ENCODE results near the gene RTN4R. TPM values are rescaled to one million over a fixed set of nuclear protein-coding genes. Genes with fewer than 3 reads are reported as not detected.

Gene RTN4R
- polyA plus RNA-seq, 1 of the 3 experiments (the other 2 are of a cell fraction), result 0.23 TPM

GRCh38 chr22:20291249-20291586 is 23.1 kb upstream of the RTN4R start:
- ChIA-PET POLR2A (no interaction called here), CTCF (interaction anchor here (1.2 to 6.7 kb wide), 3 partner anchors 26 to 137 kb away, joined by 4 to 42 read pairs (median 6); no protein-coding TSS in a partner anchor)
- Histone ChIP-seq H3K9me3 (no peaks in the 10 kb centered on the region), H3K9ac (no peak overlapping the region), H3K79me2 (ENCODE audit: insufficient read depth) (no peaks in the 10 kb centered on the region), H3K4me2 (no peak overlapping the region), H3K4me1 (ENCODE audit: control insufficient read depth in 1 of 2, insufficient read depth in 2 of 2, low read depth in 1 of 2, low read length in 1 of 2) (peaks cover 0 to 9% of the 10 kb centered on the region in 2 experiments; a peak in 1 of 4 replicates), H3K27ac (ENCODE audit: low read depth in 2 of 2, low read length in 1 of 2) (no peak overlapping the region), H3K36me3 (replicated peaks in 1 of 2; ENCODE audit: control insufficient read depth in 1 of 2, insufficient read depth in 2 of 2, low read length in 1 of 2) (no peaks in the 10 kb centered on the region), H3K27me3 (ENCODE audit: insufficient read depth) (peaks cover 4% of the 10 kb centered on the region; the same call in 1 of the 2 replicates), H3K9me2 (no peaks in the 10 kb centered on the region), H4K20me1 (ENCODE audit: insufficient read depth) (no peaks in the 10 kb centered on the region), H3K4me3 (ENCODE audit: low read depth in 2 of 2, low read length in 1 of 2) (no peak overlapping the region), H2AFZ (ENCODE audit: low read depth) (no peak overlapping the region), H3F3A (replicated peaks; ENCODE audit: insufficient read depth) (no peaks in the 10 kb centered on the region)
- 41% methylated on average over 2 of the region's 5 CpGs for WGBS (ENCODE audit: low lambda C conversion rate)
- TF ChIP-seq NRF1 (IDR thresholded peaks at IDR 0.05; ENCODE audit: low read depth, low read length) (no peak), FOXJ3 (CRISPR knock-in tag; IDR thresholded peaks at IDR 0.05) (no peak), ZBTB33 (IDR thresholded peaks at IDR 0.05; ENCODE audit: borderline replicate concordance, low read depth) (no peak), YY1 (IDR thresholded peaks at IDR 0.05; ENCODE audit: low read depth) (no peak)
- TF ChIP-seq, protein P1, sequence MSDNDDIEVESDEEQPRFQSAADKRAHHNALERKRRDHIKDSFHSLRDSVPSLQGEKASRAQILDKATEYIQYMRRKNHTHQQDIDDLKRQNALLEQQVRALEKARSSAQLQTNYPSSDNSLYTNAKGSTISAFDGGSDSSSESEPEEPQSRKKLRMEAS (IDR thresholded peaks at IDR 0.05; ENCODE audit: low read depth), result no peak
- no peak for DNase-seq

DNA sequence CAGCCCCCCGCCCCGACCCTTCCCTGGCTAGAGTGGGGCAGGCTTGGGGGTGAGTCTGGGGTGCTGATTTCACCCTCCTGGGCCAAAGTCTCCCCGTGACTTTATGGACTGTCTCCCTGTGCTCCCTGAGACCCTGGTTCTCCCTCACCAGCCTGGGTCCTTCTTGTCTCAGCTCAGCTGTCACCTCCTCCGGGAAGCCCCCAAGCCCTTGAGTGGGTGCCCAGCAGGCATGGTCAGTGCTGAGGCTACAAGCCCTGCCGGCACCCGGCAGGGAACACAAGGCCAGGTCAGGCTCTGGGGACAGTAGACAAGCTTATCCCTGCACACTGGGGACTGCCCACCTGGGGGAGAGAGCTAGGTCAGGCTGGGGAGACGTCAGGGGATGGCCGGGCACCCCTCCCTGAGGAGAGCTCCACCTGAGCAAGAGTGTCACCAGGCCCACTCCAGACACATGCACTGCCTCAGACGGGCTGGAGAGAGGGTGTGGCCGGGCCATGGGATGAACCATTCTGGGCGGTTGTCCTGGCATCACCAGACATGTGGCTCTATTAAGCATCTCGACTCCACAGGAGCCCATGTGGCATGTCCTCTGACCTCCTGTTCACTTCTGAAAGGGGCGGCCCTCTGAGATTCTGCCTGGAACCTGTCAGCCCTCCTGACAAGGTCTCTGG is 22.6 kb upstream of the RTN4R start:
- Histone ChIP-seq H3K27me3 (ENCODE audit: insufficient read depth) (peaks cover 4% of the 10 kb centered on the region; the same call in 1 of the 2 replicates), H3K9me2 (no peaks in the 10 kb centered on the region), H3K27ac (ENCODE audit: low read depth in 2 of 2, low read length in 1 of 2) (no peak overlapping the region), H3K4me1 (ENCODE audit: control insufficient read depth in 1 of 2, insufficient read depth in 2 of 2, low read depth in 1 of 2, low read length in 1 of 2) (peaks cover 0 to 9% of the 10 kb centered on the region in 2 experiments; a peak in 1 of 4 replicates), H3K9ac (no peak overlapping the region), H4K20me1 (ENCODE audit: insufficient read depth) (no peaks in the 10 kb centered on the region), H2AFZ (ENCODE audit: low read depth) (no peak overlapping the region), H3F3A (replicated peaks; ENCODE audit: insufficient read depth) (no peaks in the 10 kb centered on the region), H3K4me2 (no peak overlapping the region), H3K36me3 (replicated peaks in 1 of 2; ENCODE audit: control insufficient read depth in 1 of 2, insufficient read depth in 2 of 2, low read length in 1 of 2) (no peaks in the 10 kb centered on the region), H3K9me3 (no peaks in the 10 kb centered on the region), H3K4me3 (ENCODE audit: low read depth in 2 of 2, low read length in 1 of 2) (no peak overlapping the region), H3K79me2 (ENCODE audit: insufficient read depth) (no peaks in the 10 kb centered on the region)
- ChIA-PET CTCF (interaction anchor here (1.2 to 6.7 kb wide), 3 partner anchors 26 to 136 kb away, joined by 4 to 42 read pairs (median 6); no protein-coding TSS in a partner anchor), POLR2A (no interaction called here)
- DNase-seq, result no peak
- 43% methylated on average over 10 of the region's 13 CpGs for WGBS (ENCODE audit: low lambda C conversion rate)
- TF ChIP-seq ELF1 (IDR thresholded peaks at IDR 0.05), result no peak
- TF ChIP-seq POLR2AphosphoS5 (IDR thresholded peaks at IDR 0.05; ENCODE audit: low read depth, low read length), result no peak
- TF ChIP-seq MEF2A (IDR thresholded peaks at IDR 0.05; ENCODE audit: borderline replicate concordance, low read depth), result no peak
- no peak for TF ChIP-seq TCF12 (IDR thresholded peaks at IDR 0.05)
- TF ChIP-seq RCOR1 (IDR thresholded peaks at IDR 0.05; ENCODE audit: low read length), result no peak
- TF ChIP-seq GABPA (IDR thresholded peaks at IDR 0.05; ENCODE audit: low read depth), result no peak
- no peak for TF ChIP-seq ZBTB33 (IDR thresholded peaks at IDR 0.05; ENCODE audit: borderline replicate concordance, low read depth)
- TF ChIP-seq SMC3 (IDR thresholded peaks at IDR 0.05; ENCODE audit: low read depth, low read length), result no peak
- TF ChIP-seq, protein P1 (IDR thresholded peaks at IDR 0.05; ENCODE audit: low read depth), result no peak
- no peak for TF ChIP-seq TAF1 (IDR thresholded peaks at IDR 0.05; ENCODE audit: borderline replicate concordance, low read depth, low read length)
- TF ChIP-seq USF2 (IDR thresholded peaks at IDR 0.05; ENCODE audit: borderline replicate concordance, low read depth, low read length), result no peak
- no peak for TF ChIP-seq MXI1 (IDR thresholded peaks at IDR 0.05; ENCODE audit: low read depth, low read length)
- no peak for TF ChIP-seq FOXM1 (IDR thresholded peaks at IDR 0.05; ENCODE audit: low read depth)
- TF ChIP-seq CTCF (IDR thresholded peaks at IDR 0.05), result no peak
- no peak for TF ChIP-seq USF1 (IDR thresholded peaks at IDR 0.05; ENCODE audit: borderline replicate concordance, low read depth)
- TF ChIP-seq YY1 (IDR thresholded peaks at IDR 0.05; ENCODE audit: low read depth), result no peak
- TF ChIP-seq TEAD4 (IDR thresholded peaks at IDR 0.05; ENCODE audit: borderline replicate concordance, insufficient read depth), result no peak
